Progenitor cell of endocrine pancreas (in vitro differentiated cells): ENCODE results near the gene TMEM266. TPM values are rescaled to one million over a fixed set of nuclear protein-coding genes. Genes with fewer than 3 reads are reported as not detected.
A peak's percentile ranks its signal among the peaks of the same experiment; 100 is the strongest.

ENCODE experiments used
- DNase-seq: peaks from one replicate; pipeline ENCODE4 v3.0.0; 2021; ENCODE audit warnings: low spot score; ENCODE audit not compliant: unreplicated experiment
- H3K27ac Mint-ChIP-seq: 2 replicates; pipeline ENCODE4 v1.8.0; 2021; ENCODE audit warnings: mild to moderate bottlenecking, moderate library complexity, mixed read lengths
- H3K27me3 Mint-ChIP-seq: 2 replicates; pipeline ENCODE4 v1.8.0; 2021; ENCODE audit warnings: mixed read lengths
- H3K36me3 Mint-ChIP-seq: 2 replicates; pipeline ENCODE4 v1.8.0; 2022; ENCODE audit warnings: mixed read lengths; ENCODE audit not compliant: insufficient read depth
- H3K4me1 Mint-ChIP-seq: 2 replicates; pipeline ENCODE4 v1.8.0; 2021; ENCODE audit warnings: low read depth, mixed read lengths
- H3K4me3 Mint-ChIP-seq: 2 replicates; pipeline ENCODE4 v1.8.0; 2021; ENCODE audit warnings: low read depth, mild to moderate bottlenecking, moderate library complexity, mixed read lengths
- H3K9me3 Mint-ChIP-seq: 2 replicates; pipeline ENCODE4 v1.8.0; 2021; ENCODE audit warnings: low read depth, mixed read lengths
- total RNA-seq: library from RNA; stranded (reverse); gene quantifications from 2 replicates; pipeline ENCODE4 v1.2.1, GENCODE V29; 2021
- TF ChIP-seq, protein P1 (sequence below): fragments of 200-600 bp; sonication (generic); IDR thresholded peaks from one replicate; pipeline ENCODE4 v1.5.0; 2021; ENCODE audit warnings: antibody characterized with exemption, mild to moderate bottlenecking; ENCODE audit not compliant: unreplicated experiment

TMEM266 gene
- total RNA-seq, 1 donor from 2014 or later = 0.50 TPM

DNA sequence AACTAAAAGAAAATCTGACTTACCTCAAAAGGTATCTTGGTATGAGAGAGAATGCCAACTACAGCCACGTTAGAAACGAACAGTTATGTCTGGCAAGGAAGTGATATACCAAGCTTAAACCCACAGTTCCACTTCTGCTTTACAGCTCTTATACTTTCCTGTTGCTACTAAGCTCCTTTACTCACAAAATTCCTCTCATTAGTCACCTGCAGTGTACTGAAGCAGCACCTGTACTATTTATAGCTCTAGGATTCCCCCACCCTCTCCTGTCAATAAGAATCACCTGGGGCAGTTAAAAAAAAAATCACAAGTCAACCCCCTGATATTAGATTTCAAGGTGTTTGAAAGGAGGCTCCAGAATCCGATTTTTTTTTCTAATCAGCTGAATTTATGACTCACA is 2.9 kb upstream of the TMEM266 start:
- Mint-ChIP-seq H3K27me3 (peaks cover 28% of the 10 kb centered on the region), H3K27ac (no peak overlapping the region)

DNA sequence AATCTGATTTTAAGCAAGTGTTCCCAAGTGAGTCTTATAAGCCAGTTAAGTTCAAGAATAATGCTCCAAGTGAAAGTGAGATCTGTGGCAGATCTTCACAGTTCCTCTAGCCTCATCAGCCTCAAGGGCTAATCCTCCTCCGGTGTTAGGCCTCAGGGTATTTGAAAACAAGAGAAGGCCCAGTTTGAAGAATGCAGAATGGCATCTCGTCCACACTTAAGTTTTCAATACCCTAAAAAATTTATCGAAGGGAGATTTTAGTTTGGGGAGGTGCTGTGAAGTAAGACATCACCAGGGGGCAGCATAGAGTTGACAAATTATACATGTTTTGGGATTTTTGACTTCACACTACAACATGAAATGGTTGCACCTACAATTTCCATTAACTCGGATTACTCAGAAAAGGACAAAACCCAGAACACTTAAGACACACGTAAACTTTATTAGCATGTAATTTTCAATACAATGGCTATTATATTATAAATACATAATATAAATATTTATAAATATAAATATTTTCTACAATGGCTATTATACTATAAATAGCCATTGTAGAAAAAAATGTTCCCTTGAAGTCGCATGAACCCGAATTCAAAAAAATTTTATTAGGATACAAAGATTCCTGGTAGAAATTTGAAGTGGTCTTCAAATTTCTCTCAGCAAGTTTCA is 2.3 kb upstream of the TMEM266 start:
- H3K27ac Mint-ChIP-seq = no peak overlapping the region
- no peak overlapping the region for H3K4me3 Mint-ChIP-seq
- peaks cover 9% of the 10 kb centered on the region for H3K4me1 Mint-ChIP-seq
- no peaks in the 10 kb centered on the region for H3K9me3 Mint-ChIP-seq
- TF ChIP-seq, protein P1, sequence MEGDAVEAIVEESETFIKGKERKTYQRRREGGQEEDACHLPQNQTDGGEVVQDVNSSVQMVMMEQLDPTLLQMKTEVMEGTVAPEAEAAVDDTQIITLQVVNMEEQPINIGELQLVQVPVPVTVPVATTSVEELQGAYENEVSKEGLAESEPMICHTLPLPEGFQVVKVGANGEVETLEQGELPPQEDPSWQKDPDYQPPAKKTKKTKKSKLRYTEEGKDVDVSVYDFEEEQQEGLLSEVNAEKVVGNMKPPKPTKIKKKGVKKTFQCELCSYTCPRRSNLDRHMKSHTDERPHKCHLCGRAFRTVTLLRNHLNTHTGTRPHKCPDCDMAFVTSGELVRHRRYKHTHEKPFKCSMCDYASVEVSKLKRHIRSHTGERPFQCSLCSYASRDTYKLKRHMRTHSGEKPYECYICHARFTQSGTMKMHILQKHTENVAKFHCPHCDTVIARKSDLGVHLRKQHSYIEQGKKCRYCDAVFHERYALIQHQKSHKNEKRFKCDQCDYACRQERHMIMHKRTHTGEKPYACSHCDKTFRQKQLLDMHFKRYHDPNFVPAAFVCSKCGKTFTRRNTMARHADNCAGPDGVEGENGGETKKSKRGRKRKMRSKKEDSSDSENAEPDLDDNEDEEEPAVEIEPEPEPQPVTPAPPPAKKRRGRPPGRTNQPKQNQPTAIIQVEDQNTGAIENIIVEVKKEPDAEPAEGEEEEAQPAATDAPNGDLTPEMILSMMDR = peak; percentile 87
- no peaks in the 10 kb centered on the region for H3K36me3 Mint-ChIP-seq
- H3K27me3 Mint-ChIP-seq = peaks cover 33% of the 10 kb centered on the region
- peak; percentile 17 for DNase-seq

More for the DNA sequence above, 2.9 kb upstream of the TMEM266 start:
- Mint-ChIP-seq H3K9me3 (no peaks in the 10 kb centered on the region), H3K4me3 (no peak overlapping the region), H3K4me1 (peaks cover 9% of the 10 kb centered on the region), H3K36me3 (no peaks in the 10 kb centered on the region)
- DNase-seq = no peak
- TF ChIP-seq, protein P1 = no peak

DNA sequence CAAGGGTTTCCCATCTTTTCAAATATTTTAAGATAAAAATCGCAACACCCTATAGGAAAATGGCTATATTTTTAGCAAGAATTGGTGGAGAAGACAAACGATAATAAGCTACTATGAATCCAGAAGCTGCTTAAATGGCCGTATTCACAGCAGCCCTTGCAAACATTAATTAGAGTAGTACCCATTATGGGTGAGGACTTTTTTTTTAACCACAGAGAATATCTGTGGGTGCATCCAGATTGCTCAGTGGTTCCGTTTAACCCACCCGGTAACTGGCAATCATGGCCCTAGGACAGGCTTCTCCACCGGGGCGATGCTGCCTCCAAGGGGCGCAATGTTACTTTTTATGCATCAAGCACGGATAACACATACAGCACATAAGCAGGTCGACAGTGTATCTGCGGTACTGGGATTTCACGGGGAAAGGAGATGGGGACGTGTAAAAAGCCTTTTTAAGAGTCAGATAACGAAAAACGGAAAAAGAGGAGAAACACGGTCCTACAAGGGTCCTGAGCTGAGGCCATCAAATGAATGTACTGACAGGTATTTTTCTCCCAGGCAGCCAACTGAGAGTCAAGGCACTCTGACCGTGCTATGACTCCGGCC is 968 bp upstream of the TMEM266 start:
- Mint-ChIP-seq H3K27ac (peak overlapping the region; percentile 83), H3K4me1 (peaks cover 9% of the 10 kb centered on the region)

DNA sequence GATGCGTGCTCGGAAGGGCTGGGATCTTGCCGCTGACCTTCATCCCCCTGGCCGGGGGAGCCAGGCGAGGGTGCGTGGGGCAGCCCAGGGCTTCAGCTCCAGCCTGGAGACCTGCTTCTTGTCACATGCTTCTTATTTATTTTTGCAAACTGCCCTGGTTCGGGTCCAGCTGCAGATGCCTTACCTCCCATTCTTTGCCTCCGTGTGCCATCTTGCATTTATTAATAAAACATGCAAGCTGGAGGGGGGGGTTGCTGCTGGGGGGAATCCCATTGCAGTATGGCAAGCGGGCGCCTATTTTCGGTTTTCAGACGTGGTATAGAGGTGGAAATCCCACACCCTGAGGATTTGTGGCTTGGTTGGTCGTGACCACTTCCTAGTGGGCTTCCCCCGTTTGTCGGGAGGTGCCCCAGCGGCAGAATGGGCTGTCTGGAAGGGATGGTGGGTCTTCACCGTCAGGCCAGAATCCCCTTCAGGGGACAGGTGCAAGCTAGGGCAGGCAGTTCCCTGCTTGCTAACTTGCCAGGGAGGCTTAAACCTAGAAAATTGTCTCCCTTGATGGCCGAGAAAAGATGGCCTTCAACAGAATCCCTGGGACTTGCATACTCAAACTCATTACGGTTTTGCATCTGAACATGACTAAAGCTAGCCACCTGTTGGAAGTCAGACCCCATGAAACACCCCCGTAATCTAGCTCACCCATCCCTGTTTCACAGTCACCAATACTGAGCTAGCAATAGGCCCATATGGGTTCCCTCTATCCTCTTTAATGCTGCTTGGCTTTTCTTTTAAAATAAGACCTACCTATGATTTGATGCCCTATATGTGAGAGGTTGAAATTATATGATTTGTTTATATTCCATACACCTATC is 569 bp downstream of the TMEM266 start:
- Mint-ChIP-seq H3K4me3 (peak overlapping the region; percentile 73), H3K27ac (peak overlapping the region; percentile 45), H3K9me3 (no peaks in the 10 kb centered on the region), H3K27me3 (peaks cover 58% of the 10 kb centered on the region), H3K36me3 (no peaks in the 10 kb centered on the region), H3K4me1 (peaks cover 18% of the 10 kb centered on the region)
- TF ChIP-seq, protein P1 = no peak
- DNase-seq = no peak

More for the DNA sequence above, 968 bp upstream of the TMEM266 start:
- no peak for DNase-seq
- TF ChIP-seq, protein P1 = no peak
- Mint-ChIP-seq H3K9me3 (no peaks in the 10 kb centered on the region), H3K4me3 (peak overlapping the region; percentile 87), H3K27me3 (peaks cover 44% of the 10 kb centered on the region), H3K36me3 (no peaks in the 10 kb centered on the region)

GRCh38 chr15:76061700-76062099 is 1.9 kb downstream of the TMEM266 start:
- no peak overlapping the region for H3K27ac Mint-ChIP-seq
- H3K36me3 Mint-ChIP-seq = no peaks in the 10 kb centered on the region
- peaks cover 66% of the 10 kb centered on the region for H3K27me3 Mint-ChIP-seq
- no peak for DNase-seq
- H3K9me3 Mint-ChIP-seq = no peaks in the 10 kb centered on the region
- TF ChIP-seq, protein P1 = no peak
- H3K4me1 Mint-ChIP-seq = peaks cover 17% of the 10 kb centered on the region
- H3K4me3 Mint-ChIP-seq = no peak overlapping the region
